Measurements from ENCODE around the gene OSBP2.
"Not testable (repeated sequence)": the region's sequence is repeated elsewhere in the genome, so short reads cannot be mapped to it uniquely, and the experiment has no call there.

OSBP2 gene

GRCh38 chr22:30680991-30681770, 13.5 kb upstream of the OSBP2 start:
- peak; percentile 48 for DNase-seq

GRCh38 chr22:30681831-30682230, 12.8 kb upstream of the OSBP2 start:
- DNase-seq = no peak

- no peak for DNase-seq
Observed at GRCh38 chr22:30685178-30685577, 9.5 kb upstream of the OSBP2 start.

GRCh38 chr22:30687358-30687757, 7.3 kb upstream of the OSBP2 start:
- DNase-seq = no peak

GRCh38 chr22:30689622-30690021, 5.1 kb upstream of the OSBP2 start:
- no peak for DNase-seq

- DNase-seq = no peak
Observed at GRCh38 chr22:30691204-30691603, 3.5 kb upstream of the OSBP2 start.

- peak; percentile 47 for DNase-seq
Observed at GRCh38 chr22:30694171-30694639, 469 bp upstream of the OSBP2 start.

GRCh38 chr22:30695351-30695851, 727 bp downstream of the OSBP2 start:
- no peak for DNase-seq

- no peak for DNase-seq
Observed at GRCh38 chr22:30695871-30696655, 1.4 kb downstream of the OSBP2 start.

GRCh38 chr22:30697975-30698374, 3.3 kb downstream of the OSBP2 start:
- DNase-seq = no peak

- DNase-seq = no peak
Observed at GRCh38 chr22:30701872-30702271, 7.2 kb downstream of the OSBP2 start.

GRCh38 chr22:30702856-30703255, 8.2 kb downstream of the OSBP2 start:
- no peak for DNase-seq

GRCh38 chr22:30704978-30705377, 10.3 kb downstream of the OSBP2 start:
- no peak for DNase-seq

- DNase-seq = no peak
Observed at GRCh38 chr22:30705710-30706651, 11.3 kb downstream of the OSBP2 start.

- not testable (repeated sequence) for DNase-seq
Observed at GRCh38 chr22:30709980-30710379, 15.3 kb downstream of the OSBP2 start.

- no peak for DNase-seq
Observed at GRCh38 chr22:30712094-30712493, 17.4 kb downstream of the OSBP2 start.

GRCh38 chr22:30714062-30714461, 19.4 kb downstream of the OSBP2 start:
- DNase-seq = no peak

- DNase-seq = peak; percentile 95
Observed at GRCh38 chr22:30717331-30717921, 22.8 kb downstream of the OSBP2 start.

- no peak for DNase-seq
Observed at GRCh38 chr22:30717952-30718351, 23.3 kb downstream of the OSBP2 start.

- DNase-seq = no peak
Observed at GRCh38 chr22:30718491-30718890, 23.8 kb downstream of the OSBP2 start.

GRCh38 chr22:30718938-30719337, 24.3 kb downstream of the OSBP2 start:
- DNase-seq = no peak

- DNase-seq = peak; percentile 76
Observed at GRCh38 chr22:30720263-30720837, 25.7 kb downstream of the OSBP2 start.

Measured in inflammatory macrophage treated with lipopolysaccharide for 4 hours (primary cell).